GM12878 (cell line): Measurements from ENCODE around the gene TM4SF4. TPM values are rescaled to one million over a fixed set of nuclear protein-coding genes. Genes with fewer than 3 reads are reported as not detected.

ENCODE experiments used
- ATAC-seq: fragments of 200-7000 bp; cut with Tn5 transposase; 3 replicates; pipeline ENCODE4 v1.9.1; 2020; ENCODE audit warnings: mild to moderate bottlenecking, moderate library complexity
- BruUV-seq: library from RNA; stranded (reverse); fragments of 400-500 nt; replicated peaks from 2 replicates; lab custom pipeline; 2021; lab: Mats Ljungman, UMichigan
- CTCF ChIA-PET: fragments of 300-600 bp; sonication (Branson Sonifier 250); formaldehyde crosslinking; extraction: SDS; loops from one replicate; lab custom pipeline; 2021; ENCODE audit warnings: inconsistent platforms; lab: Yijun Ruan, JAX
- POLR2A ChIA-PET: fragments of 350-600 bp; formaldehyde crosslinking; extraction: SDS; loops from one replicate; lab custom pipeline; 2021; ENCODE audit warnings: inconsistent platforms; lab: Charles Lee
- RAD21 ChIA-PET: fragments of 300-600 bp; sonication (Branson Sonifier 250); formaldehyde crosslinking; loops from one replicate; lab custom pipeline; 2023; ENCODE audit warnings: antibody characterized with exemption; ENCODE audit not compliant: unreplicated experiment; lab: Charles Lee
- SMC1A ChIA-PET: fragments of 300-600 bp; sonication (Branson Sonifier 250); formaldehyde crosslinking; loops from one replicate; lab custom pipeline; 2023; ENCODE audit not compliant: unreplicated experiment, uncharacterized antibody; lab: Charles Lee
- DNase-seq: peaks from one replicate; pipeline ENCODE4 v3.0.0-alpha.2; 2011; ENCODE audit warnings: low read depth, low spot score
- FAIRE-seq: peaks from 3 replicates; lab custom pipeline; 2011; peaks lifted over from hg19 to GRCh38; lab: Jason Lieb, UNC
- H2AFZ ChIP-seq: 2 replicates; pipeline ENCODE4 v1.6.0; 2011; ENCODE audit warnings: low read depth, low read length, control low read depth; ENCODE audit not compliant: control insufficient read depth
- H3K27ac ChIP-seq: 2 replicates; pipeline ENCODE4 v1.5.1; 2011; ENCODE audit warnings: control low read depth; ENCODE audit not compliant: control insufficient read depth, insufficient read depth
- H3K27me3 ChIP-seq, 2 experiments: replicated peaks in 1 of 2; 2 replicates each; pipeline versions ENCODE4 v1.6.0 to v1.6.1; 2011; ENCODE audit warnings: low read length in 1 of 2; ENCODE audit not compliant: control insufficient read depth in 2 of 2, insufficient read depth in 2 of 2
- H3K36me3 ChIP-seq, 2 experiments: 2 replicates each; pipeline ENCODE4 v1.5.1; 2011; ENCODE audit warnings: low read length in 1 of 2; ENCODE audit not compliant: control insufficient read depth in 2 of 2, insufficient read depth in 2 of 2
- H3K4me1 ChIP-seq: 2 replicates; pipeline ENCODE4 v1.6.1; 2011; ENCODE audit warnings: mild to moderate bottlenecking, low read length, moderate library complexity, mixed read lengths; ENCODE audit not compliant: control insufficient read depth, insufficient read depth
- H3K4me2 ChIP-seq: 2 replicates; pipeline ENCODE4 v1.6.0; 2011; ENCODE audit warnings: control low read depth; ENCODE audit not compliant: control insufficient read depth, insufficient read depth
- H3K4me3 ChIP-seq: fragments of 200-600 bp; sonication (generic); 2 replicates; pipeline ENCODE4 v1.5.1; 2016
- H3K79me2 ChIP-seq: 2 replicates; pipeline ENCODE4 v1.6.0; 2011; ENCODE audit warnings: low read length; ENCODE audit not compliant: control insufficient read depth, insufficient read depth
- H3K9ac ChIP-seq: 2 replicates; pipeline ENCODE4 v1.8.0; 2011; ENCODE audit warnings: low read length, control low read depth, mixed read lengths; ENCODE audit not compliant: control insufficient read depth, insufficient read depth
- H3K9me3 ChIP-seq: replicated peaks from 3 replicates; pipeline ENCODE4 v1.5.1; 2011; ENCODE audit warnings: mild to moderate bottlenecking, low read length; ENCODE audit not compliant: control insufficient read depth, insufficient read depth
- H4K20me1 ChIP-seq: 2 replicates; pipeline ENCODE4 v1.6.0; 2011; ENCODE audit not compliant: control insufficient read depth, insufficient read depth
- EP300 ChIP-seq, 2 experiments: fragments of 150-350 bp in 1 of 2; IDR thresholded peaks; 2 replicates each; pipeline ENCODE4 v1.6.1; 2011 to 2012; ENCODE audit warnings: low read depth in 2 of 2, low read length in 2 of 2, borderline replicate concordance in 1 of 2, improper control_type of control experiment in 1 of 2, inconsistent platforms in 1 of 2; ENCODE audit not compliant: control insufficient read depth in 1 of 2
- FOS ChIP-seq: IDR thresholded peaks from 3 replicates; pipeline ENCODE4 v1.6.1; 2011; ENCODE audit warnings: borderline replicate concordance; ENCODE audit not compliant: insufficient read length; ENCODE audit errors: extremely low read depth
- MEF2A ChIP-seq: IDR thresholded peaks from 2 replicates; pipeline ENCODE4 v1.6.1; 2011; ENCODE audit warnings: low read depth, mild to moderate bottlenecking, low read length, moderate library complexity; ENCODE audit not compliant: insufficient read depth
- NBN ChIP-seq: fragments of 450-650 bp; IDR thresholded peaks from 2 replicates; pipeline ENCODE4 v1.6.1; 2016
- PKNOX1 ChIP-seq: fragments of 450-650 bp; IDR thresholded peaks from 2 replicates; pipeline ENCODE4 v1.6.1; 2016; ENCODE audit warnings: mild to moderate bottlenecking
- POLR2AphosphoS5 ChIP-seq: IDR thresholded peaks from 2 replicates; pipeline ENCODE4 v1.6.1; 2011; ENCODE audit warnings: mild to moderate bottlenecking, low read length, inconsistent platforms
- SPI1 ChIP-seq: IDR thresholded peaks from 2 replicates; pipeline ENCODE4 v1.6.1; 2011; ENCODE audit warnings: low read depth, mild to moderate bottlenecking, low read length, moderate library complexity, borderline replicate concordance; ENCODE audit not compliant: insufficient read depth
- TBL1XR1 ChIP-seq: IDR thresholded peaks from 2 replicates; pipeline ENCODE4 v1.6.1; 2012; ENCODE audit warnings: low read depth, low read length, improper control_type of control experiment
- ZBTB11 ChIP-seq: fragments of 450-650 bp; formaldehyde crosslinking; IDR thresholded peaks from 2 replicates; pipeline ENCODE4 v1.5.0; 2022; ENCODE audit warnings: mild to moderate bottlenecking, missing genetic modification characterization
- ZNF687 ChIP-seq: fragments of 450-650 bp; IDR thresholded peaks from 2 replicates; pipeline ENCODE4 v1.6.1; 2017; ENCODE audit warnings: mild to moderate bottlenecking, moderate library complexity
- whole genome bisulfite sequencing: methylation state at CpG from one replicate; pipeline ENCODE4 v1.1.6; 2016; ENCODE audit warnings: low lambda C conversion rate; ENCODE audit not compliant: insufficient replicate concordance, insufficient coverage; ENCODE audit errors: missing lambda C conversion rate; 5-methylcytosine and 5-hydroxymethylcytosine counted together
- in situ Hi-C: fragments of 300-500 bp; cut with MboI; formaldehyde crosslinking; loops from 9 replicates; pipeline ENCODE4 v1.14.3; 2018; ENCODE audit warnings: mixed read lengths
- intact Hi-C: fragments of 100-400 bp; cut with micrococcal nuclease; formaldehyde crosslinking; loops from one replicate; pipeline ENCODE4 v1.14.2; 2022; ENCODE audit not compliant: unreplicated experiment
- polyA plus RNA-seq, 11 experiments: library from polyadenylated mRNA; depleted of rRNA in 4 of 11; unstranded in 6 of 11; stranded (reverse) in 5 of 11; fragments of >200 nt; fragmentation: Nextera tagmentation in 4 of 11; fragmentation: Illumina TruSeq in 1 of 11; extraction: Ambion mirVana in 4 of 11; extraction: Trizol in 1 of 11; gene quantifications; 1 replicate in 1 of 11; 2 replicates in 10 of 11; pipeline versions ENCODE4 v1.2.1 to v1.2.3, GENCODE V29; 2011 to 2016; ENCODE audit warnings: inconsistent platforms in 2 of 11, missing spikeins in 2 of 11, low read depth in 1 of 11
- total RNA-seq, 4 experiments: library from RNA; depleted of rRNA in 3 of 4; stranded (reverse); fragments of >200 nt in 3 of 4; fragmentation: Illumina TruSeq in 1 of 4; extraction: Trizol in 1 of 4; gene quantifications; 2 replicates each; pipeline versions ENCODE4 v1.2.1 to v1.2.3, GENCODE V29; 2013 to 2021

Gene TM4SF4
- total and polyA plus RNA-seq, 10 of the 15 experiments (the other 5 are each of a cell fraction or from before 2014, with no cell fraction given): 0.06 to 1.3 TPM; not detected in 8

GRCh38 chr3:149507491-149508324 is 33.2 kb downstream of the TM4SF4 start:
- CTCF ChIA-PET: interaction anchor here (0.9 to 11.4 kb wide), 6 partner anchors 12 to 264 kb away, joined by 3 to 222 read pairs (median 4); no protein-coding TSS in a partner anchor
- no peak overlapping the region for H3K27ac ChIP-seq
- intact Hi-C loops (no loop called here), in situ Hi-C loops (loop anchor here (5.0 to 25.0 kb wide), 2 partner anchors 265 to 680 kb away; no protein-coding TSS in a partner anchor)
- peak; percentile 17 for DNase-seq
- H3K4me3 ChIP-seq: no peak overlapping the region
- SMC1A ChIA-PET: interaction anchor here (1.0 to 1.8 kb wide), 5 partner anchors 14 to 301 kb away, joined by 3 to 5 read pairs (median 3); no protein-coding TSS in a partner anchor
- no peak for FAIRE-seq
- peak overlapping the region; percentile 1; the same call in 1 of the 2 replicates for H3K4me2 ChIP-seq
- no peaks in the 10 kb centered on the region for H3K36me3 ChIP-seq
- no peaks in the 10 kb centered on the region for H3K79me2 ChIP-seq
- no TSS peak for BruUV-seq
- no peaks in the 10 kb centered on the region for H3K27me3 ChIP-seq
- H3K9me3 ChIP-seq: no peaks in the 10 kb centered on the region
- no peak overlapping the region for H3K9ac ChIP-seq
- no peaks in the 10 kb centered on the region; the same call in 1 of the 2 replicates for H3K4me1 ChIP-seq
- H4K20me1 ChIP-seq: no peaks in the 10 kb centered on the region
- POLR2A ChIA-PET: no interaction called here
- peak overlapping the region; percentile 42 for H2AFZ ChIP-seq
- RAD21 ChIA-PET: interaction anchor here (0.8 to 3.4 kb wide), 2 partner anchors 61 to 151 kb away, joined by 3 to 10 read pairs; no protein-coding TSS in a partner anchor
- WGBS: 26% methylated on average over 14 of the region's 14 CpGs
- ATAC-seq: peak; percentile 74
- no peak for TF ChIP-seq ZBTB11 (CRISPR knock-in tag)
- TF ChIP-seq EP300 (IDR thresholded peaks at IDR 0.05; ENCODE audit: borderline replicate concordance in 1 of 2, control insufficient read depth in 1 of 2, low read depth in 2 of 2, low read length in 2 of 2): no peak
- no peak for TF ChIP-seq PKNOX1
- no peak for TF ChIP-seq MEF2A
- TF ChIP-seq NBN: no peak
- TF ChIP-seq TBL1XR1: no peak
- TF ChIP-seq ZNF687: peak; percentile 67; the same call in 1 of the 2 replicates
- no peak for TF ChIP-seq POLR2AphosphoS5
- TF ChIP-seq SPI1: peak; percentile 32; the same call in 1 of the 2 replicates
- TF ChIP-seq FOS: no peak
